Ishikawa (cell line): Measurements from ENCODE around the gene GPR27.

Experiments used
- CEBPB ChIP-seq: IDR thresholded peaks from 2 replicates; pipeline ENCODE4 v1.6.1; 2012
- CREB1 ChIP-seq: IDR thresholded peaks from 2 replicates; pipeline ENCODE4 v1.6.1; 2012; ENCODE audit warnings: low read depth
- EGR1 ChIP-seq: IDR thresholded peaks from 2 replicates; pipeline ENCODE4 v1.6.1; 2012
- EP300 ChIP-seq: IDR thresholded peaks from 2 replicates; pipeline ENCODE4 v1.6.1; 2012; ENCODE audit warnings: borderline replicate concordance
- FOXM1 ChIP-seq: IDR thresholded peaks from 2 replicates; pipeline ENCODE4 v1.6.1; 2012; ENCODE audit warnings: low read depth, borderline replicate concordance
- MAX ChIP-seq: IDR thresholded peaks from 2 replicates; pipeline ENCODE4 v1.6.1; 2012
- NFIC ChIP-seq: IDR thresholded peaks from 2 replicates; pipeline ENCODE4 v1.6.1; 2012
- RAD21 ChIP-seq: IDR thresholded peaks from 2 replicates; pipeline ENCODE4 v1.6.1; 2012; ENCODE audit warnings: low read depth
- REST ChIP-seq: IDR thresholded peaks from 2 replicates; pipeline ENCODE4 v1.6.1; 2012; ENCODE audit warnings: low read depth, mild to moderate bottlenecking
- TAF1 ChIP-seq: IDR thresholded peaks from 2 replicates; pipeline ENCODE4 v1.6.1; 2012; ENCODE audit warnings: low read depth, mild to moderate bottlenecking
- TCF12 ChIP-seq: IDR thresholded peaks from 2 replicates; pipeline ENCODE4 v1.6.1; 2012; ENCODE audit warnings: low read depth
- TEAD4 ChIP-seq: IDR thresholded peaks from 2 replicates; pipeline ENCODE4 v1.6.1; 2012
- USF1 ChIP-seq: IDR thresholded peaks from 2 replicates; pipeline ENCODE4 v1.6.1; 2012
- YY1 ChIP-seq: IDR thresholded peaks from 2 replicates; pipeline ENCODE4 v1.6.1; 2012; ENCODE audit warnings: low read depth
- ZBTB7A ChIP-seq: IDR thresholded peaks from 2 replicates; pipeline ENCODE4 v1.6.1; 2012; ENCODE audit warnings: low read depth

Gene GPR27, protein sequence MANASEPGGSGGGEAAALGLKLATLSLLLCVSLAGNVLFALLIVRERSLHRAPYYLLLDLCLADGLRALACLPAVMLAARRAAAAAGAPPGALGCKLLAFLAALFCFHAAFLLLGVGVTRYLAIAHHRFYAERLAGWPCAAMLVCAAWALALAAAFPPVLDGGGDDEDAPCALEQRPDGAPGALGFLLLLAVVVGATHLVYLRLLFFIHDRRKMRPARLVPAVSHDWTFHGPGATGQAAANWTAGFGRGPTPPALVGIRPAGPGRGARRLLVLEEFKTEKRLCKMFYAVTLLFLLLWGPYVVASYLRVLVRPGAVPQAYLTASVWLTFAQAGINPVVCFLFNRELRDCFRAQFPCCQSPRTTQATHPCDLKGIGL

GRCh38 chr3:71753701-71754609 is at the start of gene GPR27:
TSS of gene GPR27 (plus strand) at chr3:71753855. CDS start at chr3:71754050, 195 bp downstream.
- TF ChIP-seq REST (no peak), EGR1 (peak; percentile 74), FOXM1 (no peak), TCF12 (no peak), NFIC (no peak), USF1 (no peak), TAF1 (no peak; the same call in 1 of the 2 replicates), RAD21 (no peak), YY1 (peak; percentile 72), MAX (peak; percentile 72), TEAD4 (no peak), CREB1 (no peak), EP300 (no peak), CEBPB (no peak), ZBTB7A (no peak)

DNA sequence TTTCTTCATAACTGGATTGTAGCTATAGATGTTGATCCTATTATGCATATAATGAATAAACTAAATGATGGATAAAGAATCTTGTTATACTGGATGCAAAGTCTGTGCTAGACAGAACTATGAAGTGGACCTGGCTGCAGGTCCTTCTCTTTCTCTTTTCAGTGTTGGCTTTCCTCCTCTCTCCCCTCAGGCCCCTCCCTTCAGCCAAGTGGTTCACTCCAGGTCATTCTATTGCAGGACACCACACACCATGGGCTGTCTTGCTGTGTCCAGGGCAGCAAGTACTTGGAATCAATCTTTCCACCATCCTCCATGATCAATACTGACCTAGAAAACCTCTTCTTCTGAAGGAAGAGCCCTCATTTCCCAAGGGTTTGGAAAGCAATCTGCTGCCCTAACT is 48.7 kb upstream of the GPR27 start:
- no peak for TF ChIP-seq NFIC
- TF ChIP-seq TCF12: no peak
- no peak for TF ChIP-seq YY1
- no peak for TF ChIP-seq MAX
- no peak for TF ChIP-seq TAF1
- TF ChIP-seq RAD21: no peak
- TF ChIP-seq FOXM1: no peak
- no peak for TF ChIP-seq TEAD4
- TF ChIP-seq EP300: no peak
- TF ChIP-seq CREB1: no peak
- no peak for TF ChIP-seq CEBPB
- TF ChIP-seq EGR1: no peak
- no peak for TF ChIP-seq REST
- TF ChIP-seq USF1: no peak
- TF ChIP-seq ZBTB7A: no peak

DNA sequence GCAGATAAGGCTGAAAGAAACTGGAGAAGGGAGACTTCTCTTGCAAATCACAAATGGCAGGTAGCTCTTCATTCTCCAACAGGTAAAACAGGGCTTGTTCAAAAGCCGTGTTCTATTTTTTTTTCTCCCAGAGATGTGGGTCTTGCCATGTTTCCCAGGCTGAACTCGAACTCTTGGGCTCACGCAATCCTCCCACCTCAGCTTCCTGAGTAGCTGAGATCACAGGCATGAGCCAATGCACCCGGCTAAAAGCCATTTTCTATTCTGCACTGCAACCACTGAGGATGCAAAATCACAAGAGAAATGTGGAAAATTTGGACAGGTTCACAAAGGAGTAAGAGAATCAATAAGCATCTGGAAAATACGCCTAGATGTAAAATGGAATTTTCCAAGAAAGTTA is 48.0 kb upstream of the GPR27 start:
- TF ChIP-seq EP300 (no peak), TCF12 (no peak), EGR1 (no peak), USF1 (no peak), CEBPB (no peak), RAD21 (no peak), NFIC (no peak)

DNA sequence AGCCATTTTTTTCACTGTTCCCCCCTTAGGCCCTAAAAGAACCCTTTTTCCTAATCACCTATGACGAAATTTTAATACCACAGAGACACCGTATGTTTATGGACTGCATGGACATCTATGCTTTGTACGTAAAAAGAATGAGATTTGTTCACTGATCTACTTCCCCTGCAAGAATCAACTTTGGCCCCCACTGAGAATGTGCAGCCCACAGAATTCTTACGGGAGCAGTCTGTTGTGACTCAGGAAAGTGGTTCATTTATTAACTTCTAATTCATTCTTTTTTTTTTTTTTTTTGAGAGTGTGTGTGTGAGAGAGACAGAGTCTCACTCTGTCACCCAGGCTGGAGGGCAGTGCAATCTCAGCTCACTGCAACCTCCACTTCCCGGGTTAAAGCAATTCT is 46.1 kb upstream of the GPR27 start:
- no peak for TF ChIP-seq NFIC
- no peak for TF ChIP-seq CEBPB
- no peak for TF ChIP-seq USF1
- no peak for TF ChIP-seq YY1
- TF ChIP-seq TCF12: no peak
- TF ChIP-seq TEAD4: no peak
- TF ChIP-seq EGR1: no peak
- no peak for TF ChIP-seq FOXM1
- TF ChIP-seq CREB1: no peak
- TF ChIP-seq ZBTB7A: no peak
- no peak for TF ChIP-seq MAX
- TF ChIP-seq TAF1: no peak
- TF ChIP-seq RAD21: no peak
- TF ChIP-seq REST: no peak
- TF ChIP-seq EP300: no peak
